Measurements from ENCODE around the gene AMBRA1. TPM values are rescaled to one million over a fixed set of nuclear protein-coding genes. Genes with fewer than 3 reads are reported as not detected.

AMBRA1 gene
- total and polyA plus RNA-seq, 2 of the 8 experiments (the other 6 are each of a cell fraction or from before 2014, with no cell fraction given) = 14.2 to 37.4 TPM

DNA sequence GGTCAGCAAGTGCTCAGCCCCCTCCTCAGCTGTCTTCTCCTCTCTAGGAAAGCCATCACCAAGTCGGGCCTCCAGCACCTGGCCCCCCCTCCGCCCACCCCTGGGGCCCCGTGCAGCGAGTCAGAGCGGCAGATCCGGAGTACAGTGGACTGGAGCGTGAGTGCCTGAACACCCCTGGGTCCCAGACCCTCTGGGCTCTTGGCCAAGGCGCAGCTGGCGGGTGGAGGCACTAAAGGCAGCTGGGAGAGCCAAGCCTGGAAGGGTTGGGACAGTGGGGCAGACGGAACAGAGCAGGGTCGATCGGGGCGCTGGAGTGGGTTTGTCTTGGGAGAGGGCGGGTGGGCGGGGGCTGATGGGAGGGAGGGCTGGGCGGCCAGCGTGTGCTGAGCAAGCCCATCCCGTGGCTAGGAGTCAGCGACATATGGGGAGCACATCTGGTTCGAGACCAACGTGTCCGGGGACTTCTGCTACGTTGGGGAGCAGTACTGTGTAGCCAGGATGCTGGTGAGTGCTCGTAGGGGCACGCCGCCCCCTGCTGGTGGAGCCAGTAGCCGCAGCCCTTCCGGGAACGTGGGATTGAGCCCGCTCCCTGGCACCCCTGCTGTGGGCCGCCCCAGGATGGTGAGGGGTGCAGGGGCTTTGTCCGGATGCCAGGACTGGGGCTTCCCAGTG lies 226.4 kb downstream of the AMBRA1 start (continued):
- TF ChIP-seq FOSL1 (IDR thresholded peaks at IDR 0.05; ENCODE audit: insufficient read depth, low read depth, low read length) (no peak), EP300 (IDR thresholded peaks at IDR 0.05; ENCODE audit: borderline replicate concordance in 1 of 2, low read depth in 2 of 2, low read length in 2 of 2) (no peak), RFX5 (IDR thresholded peaks at IDR 0.05; ENCODE audit: borderline replicate concordance, low read depth, low read length) (no peak), CREB1 (IDR thresholded peaks at IDR 0.05) (peak; percentile 44; the same call in 1 of the 2 replicates), CBX8 (IDR thresholded peaks at IDR 0.05; ENCODE audit: borderline replicate concordance, low read depth, low read length) (no peak), NRF1 (IDR thresholded peaks at IDR 0.05; ENCODE audit: low read depth, low read length) (no peak), SP2 (IDR thresholded peaks at IDR 0.05; ENCODE audit: low read length) (no peak), SIN3A (conservative IDR thresholded peaks at IDR 0.05 in 1 of 2, IDR thresholded peaks at IDR 0.05 in 1 of 2; ENCODE audit: low read depth in 1 of 2, low read length in 2 of 2) (0 out of 4 replicates have a peak, but pooled peaks of 1 of the 2 experiments have one; percentile 45), SIX5 (IDR thresholded peaks at IDR 0.05; ENCODE audit: low read depth, low read length) (no peak), EZH2 (IDR thresholded peaks at IDR 0.05; ENCODE audit: low read depth, low read length, severe bottlenecking) (no peak), KDM1A (IDR thresholded peaks at IDR 0.05; ENCODE audit: borderline replicate concordance, low read length) (no peak), POU5F1 (IDR thresholded peaks at IDR 0.05; ENCODE audit: low read depth, low read length) (no peak), CHD1 (IDR thresholded peaks at IDR 0.05; ENCODE audit: low read depth, low read length) (no peak), BACH1 (IDR thresholded peaks at IDR 0.05; ENCODE audit: low read length) (no peak), CEBPB (IDR thresholded peaks at IDR 0.05; ENCODE audit: low read depth, low read length) (no peak), KDM5A (IDR thresholded peaks at IDR 0.05; ENCODE audit: low read length) (no peak), RBBP5 (IDR thresholded peaks at IDR 0.05; ENCODE audit: borderline replicate concordance, low read depth, low read length) (no peak), JUN (IDR thresholded peaks at IDR 0.05; ENCODE audit: low read depth, low read length) (no peak), TAF1 (IDR thresholded peaks at IDR 0.05; ENCODE audit: low read depth, low read length) (no peak), TCF12 (IDR thresholded peaks at IDR 0.05; ENCODE audit: low read depth, low read length) (0 out of 2 replicates have a peak, but pooled peaks have one; percentile 12), MAFK (IDR thresholded peaks at IDR 0.05; ENCODE audit: low read depth, low read length) (no peak), JUND (IDR thresholded peaks at IDR 0.05; ENCODE audit: low read length) (no peak), CTBP2 (IDR thresholded peaks at IDR 0.05; ENCODE audit: borderline replicate concordance, insufficient read depth, insufficient read length, low read length) (no peak)
- TF ChIP-seq, protein P1, sequence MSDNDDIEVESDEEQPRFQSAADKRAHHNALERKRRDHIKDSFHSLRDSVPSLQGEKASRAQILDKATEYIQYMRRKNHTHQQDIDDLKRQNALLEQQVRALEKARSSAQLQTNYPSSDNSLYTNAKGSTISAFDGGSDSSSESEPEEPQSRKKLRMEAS (IDR thresholded peaks at IDR 0.05) = peak; percentile 57; the same call in 1 of the 2 replicates

All from H1 (cell line).